ENCODE measurements around the gene DR1. TPM values are rescaled to one million over a fixed set of nuclear protein-coding genes. Genes with fewer than 3 reads are reported as not detected.
A peak's percentile ranks its signal among the peaks of the same experiment; 100 is the strongest.

The DR1 gene
- total RNA-seq, 1 donor from 2014 or later: 37.7 TPM

GRCh38 chr1:93354749-93355148 is 9.0 kb downstream of the DR1 start:
- Mint-ChIP-seq H3K27me3 (ENCODE audit: low read depth) (no peaks in the 10 kb centered on the region), H3K36me3 (peaks cover 18% of the 10 kb centered on the region), H3K4me3 (no peak overlapping the region), H3K9me3 (no peaks in the 10 kb centered on the region), H3K4me1 (peaks cover 20% of the 10 kb centered on the region), H3K27ac (peak overlapping the region; percentile 21)
- TF ChIP-seq CTCF (IDR thresholded peaks at IDR 0.05; ENCODE audit: unreplicated experiment): no peak
- DNase-seq (ENCODE audit: low spot score in 2 of 2, unreplicated experiment in 2 of 2): no peak

- TF ChIP-seq CTCF (IDR thresholded peaks at IDR 0.05; ENCODE audit: unreplicated experiment): no peak
- Mint-ChIP-seq H3K36me3 (peaks cover 21% of the 10 kb centered on the region), H3K4me3 (no peak overlapping the region), H3K4me1 (peaks cover 12% of the 10 kb centered on the region), H3K27me3 (ENCODE audit: low read depth) (no peaks in the 10 kb centered on the region), H3K9me3 (no peaks in the 10 kb centered on the region), H3K27ac (no peak overlapping the region)
- DNase-seq (ENCODE audit: low spot score in 2 of 2, unreplicated experiment in 2 of 2): no peak
Observed at GRCh38 chr1:93357242-93357641, 11.5 kb downstream of the DR1 start.

GRCh38 chr1:93358293-93358692 is 12.6 kb downstream of the DR1 start:
- Mint-ChIP-seq H3K4me1 (peaks cover 6% of the 10 kb centered on the region), H3K27me3 (ENCODE audit: low read depth) (no peaks in the 10 kb centered on the region), H3K27ac (no peak overlapping the region), H3K9me3 (no peaks in the 10 kb centered on the region), H3K4me3 (no peak overlapping the region), H3K36me3 (peaks cover 27% of the 10 kb centered on the region)
- TF ChIP-seq CTCF (IDR thresholded peaks at IDR 0.05; ENCODE audit: unreplicated experiment): no peak
- DNase-seq (ENCODE audit: low spot score in 2 of 2, unreplicated experiment in 2 of 2): no peak

GRCh38 chr1:93360111-93360510 is 14.4 kb downstream of the DR1 start:
- no peak for DNase-seq (ENCODE audit: low spot score in 2 of 2, unreplicated experiment in 2 of 2)
- no peak for TF ChIP-seq CTCF (IDR thresholded peaks at IDR 0.05; ENCODE audit: unreplicated experiment)
- no peaks in the 10 kb centered on the region for H3K9me3 Mint-ChIP-seq
- H3K27me3 Mint-ChIP-seq (ENCODE audit: low read depth): no peaks in the 10 kb centered on the region
- H3K4me3 Mint-ChIP-seq: no peak overlapping the region
- peak overlapping the region; percentile 50 for H3K27ac Mint-ChIP-seq
- peaks cover 35% of the 10 kb centered on the region for H3K36me3 Mint-ChIP-seq
- H3K4me1 Mint-ChIP-seq: no peaks in the 10 kb centered on the region

GRCh38 chr1:93362237-93362636 is 16.5 kb downstream of the DR1 start:
- Mint-ChIP-seq H3K27ac (no peak overlapping the region), H3K27me3 (ENCODE audit: low read depth) (no peaks in the 10 kb centered on the region), H3K9me3 (no peaks in the 10 kb centered on the region), H3K4me1 (no peaks in the 10 kb centered on the region), H3K36me3 (peaks cover 28% of the 10 kb centered on the region), H3K4me3 (no peak overlapping the region)
- no peak for DNase-seq (ENCODE audit: low spot score in 2 of 2, unreplicated experiment in 2 of 2)
- TF ChIP-seq CTCF (IDR thresholded peaks at IDR 0.05; ENCODE audit: unreplicated experiment): no peak

GRCh38 chr1:93365813-93366212 is 20.1 kb downstream of the DR1 start:
- no peak overlapping the region for H3K4me3 Mint-ChIP-seq
- peaks cover 15% of the 10 kb centered on the region for H3K36me3 Mint-ChIP-seq
- no peaks in the 10 kb centered on the region for H3K27me3 Mint-ChIP-seq (ENCODE audit: low read depth)
- no peak for TF ChIP-seq CTCF (IDR thresholded peaks at IDR 0.05; ENCODE audit: unreplicated experiment)
- no peaks in the 10 kb centered on the region for H3K4me1 Mint-ChIP-seq
- H3K9me3 Mint-ChIP-seq: no peaks in the 10 kb centered on the region
- no peak for DNase-seq (ENCODE audit: low spot score in 2 of 2, unreplicated experiment in 2 of 2)
- no peak overlapping the region for H3K27ac Mint-ChIP-seq

Measured in mesothelial cell of epicardium (in vitro differentiated cells).